IMR-90 (cell line): Measurements from ENCODE around the gene OR14I1. TPM values are rescaled to one million over a fixed set of nuclear protein-coding genes. Genes with fewer than 3 reads are reported as not detected.

ENCODE experiments used
- ATAC-seq: fragments of 200-7000 bp; cut with Tn5 transposase; 2 replicates; pipeline ENCODE4 v1.9.1; 2020; ENCODE audit warnings: low read depth, mild to moderate bottlenecking, moderate library complexity
- BruUV-seq: library from RNA; stranded (reverse); fragments of 400-500 nt; replicated peaks from 2 replicates; lab custom pipeline; 2021; lab: Mats Ljungman, UMichigan
- CTCF ChIA-PET: fragments of 300-600 bp; formaldehyde crosslinking; extraction: SDS; loops from one replicate; lab custom pipeline; 2021; ENCODE audit warnings: antibody characterized with exemption; lab: Yijun Ruan, JAX
- POLR2A ChIA-PET: fragments of 300-600 bp; sonication (Branson Sonifier 250); formaldehyde crosslinking; loops from one replicate; lab custom pipeline; 2022; ENCODE audit warnings: antibody characterized with exemption; ENCODE audit not compliant: unreplicated experiment; lab: Charles Lee
- DNase-seq: peaks from one replicate; pipeline ENCODE4 v3.0.0; 2013
- H2AFZ ChIP-seq: replicated peaks from 2 replicates; pipeline ENCODE3; 2013; ENCODE audit warnings: low read length, mild to moderate bottlenecking; ENCODE audit not compliant: poor library complexity
- H2AK5ac ChIP-seq: 2 replicates; pipeline ENCODE4 v1.6.1; 2013; ENCODE audit warnings: low read depth, low read length, inconsistent platforms
- H2AK9ac ChIP-seq: replicated peaks from 2 replicates; pipeline ENCODE3; 2013; ENCODE audit warnings: mild to moderate bottlenecking, low read depth, low read length, moderate library complexity; ENCODE audit not compliant: poor library complexity
- H2BK120ac ChIP-seq: 2 replicates; pipeline ENCODE4 v1.6.1; 2013; ENCODE audit warnings: low read depth, low read length, inconsistent platforms
- H2BK15ac ChIP-seq: 3 replicates; pipeline ENCODE4 v1.6.1; 2013; ENCODE audit warnings: low read depth, low read length, inconsistent platforms
- H2BK20ac ChIP-seq: 2 replicates; pipeline ENCODE4 v1.6.1; 2013; ENCODE audit warnings: low read depth, mild to moderate bottlenecking, inconsistent platforms, low read length, moderate library complexity
- H2BK5ac ChIP-seq: 2 replicates; pipeline ENCODE4 v1.6.1; 2013; ENCODE audit warnings: mild to moderate bottlenecking, low read depth, low read length, inconsistent platforms; ENCODE audit not compliant: poor library complexity, severe bottlenecking
- H3K14ac ChIP-seq: replicated peaks from 2 replicates; pipeline ENCODE4 v1.6.1; 2013; ENCODE audit warnings: low read depth, low read length, inconsistent platforms
- H3K18ac ChIP-seq: 2 replicates; pipeline ENCODE4 v1.6.1; 2013; ENCODE audit warnings: low read depth, low read length, control low read depth
- H3K23ac ChIP-seq: 2 replicates; pipeline ENCODE4 v1.6.1; 2013; ENCODE audit warnings: low read depth, low read length, inconsistent platforms
- H3K27ac ChIP-seq: 2 replicates; pipeline ENCODE4 v1.5.1; 2013; ENCODE audit warnings: mild to moderate bottlenecking, control low read depth, low read length; ENCODE audit not compliant: insufficient read depth
- H3K27me3 ChIP-seq: 2 replicates; pipeline ENCODE4 v1.6.1; 2013; ENCODE audit warnings: low read length; ENCODE audit not compliant: control insufficient read depth, insufficient read depth
- H3K36me3 ChIP-seq: 2 replicates; pipeline ENCODE4 v1.6.1; 2013; ENCODE audit warnings: low read length, mixed read lengths; ENCODE audit not compliant: control insufficient read depth, insufficient read depth
- H3K4ac ChIP-seq: 2 replicates; pipeline ENCODE4 v1.6.1; 2013; ENCODE audit warnings: low read depth, low read length, inconsistent platforms
- H3K4me1 ChIP-seq: 2 replicates; pipeline ENCODE4 v1.6.1; 2013; ENCODE audit warnings: low read length, mixed read lengths; ENCODE audit not compliant: control insufficient read depth, insufficient read depth
- H3K4me2 ChIP-seq: 2 replicates; pipeline ENCODE4 v1.6.1; 2013; ENCODE audit warnings: low read depth, mild to moderate bottlenecking, control low read depth, low read length, moderate library complexity
- H3K4me3 ChIP-seq: 2 replicates; pipeline ENCODE4 v1.5.1; 2013; ENCODE audit warnings: low read depth, mild to moderate bottlenecking, control low read depth, low read length, moderate library complexity; ENCODE audit not compliant: insufficient read depth
- H3K56ac ChIP-seq: 2 replicates; pipeline ENCODE4 v1.6.1; 2013; ENCODE audit warnings: low read length, inconsistent platforms; ENCODE audit not compliant: insufficient read depth; ENCODE audit errors: extremely low read depth
- H3K79me1 ChIP-seq, 2 experiments: 2 replicates each; pipeline ENCODE4 v1.6.1; 2013; ENCODE audit warnings: low read length in 2 of 2, inconsistent platforms in 1 of 2, low read depth in 1 of 2
- H3K9ac ChIP-seq: 2 replicates; pipeline ENCODE4 v1.6.1; 2013; ENCODE audit warnings: low read depth, low read length, control low read depth
- H3K9me1 ChIP-seq: 2 replicates; pipeline ENCODE4 v1.6.1; 2013; ENCODE audit warnings: low read length, inconsistent platforms; ENCODE audit not compliant: insufficient read depth
- H3K9me3 ChIP-seq: 2 replicates; pipeline ENCODE4 v1.6.1; 2013; ENCODE audit warnings: low read length; ENCODE audit not compliant: control insufficient read depth, insufficient read depth
- H4K20me1 ChIP-seq: 2 replicates; pipeline ENCODE4 v1.6.1; 2013; ENCODE audit warnings: low read length, inconsistent platforms; ENCODE audit not compliant: insufficient read depth
- H4K5ac ChIP-seq: 2 replicates; pipeline ENCODE4 v1.6.1; 2013; ENCODE audit warnings: mild to moderate bottlenecking, low read depth, low read length, control low read depth
- H4K8ac ChIP-seq, 2 experiments: 2 replicates each; pipeline ENCODE4 v1.6.1; 2013; ENCODE audit warnings: low read depth in 2 of 2, low read length in 2 of 2, control low read depth in 1 of 2, inconsistent platforms in 1 of 2
- H4K91ac ChIP-seq: 2 replicates; pipeline ENCODE4 v1.6.1; 2013; ENCODE audit warnings: low read depth, low read length, inconsistent platforms; ENCODE audit not compliant: insufficient read depth
- MAFK ChIP-seq: IDR thresholded peaks from 2 replicates; pipeline ENCODE4 v1.6.1; 2012; ENCODE audit warnings: low read depth, low read length, improper control_type of control experiment
- RFX5 ChIP-seq: IDR thresholded peaks from 2 replicates; pipeline ENCODE4 v1.8.0; 2012; ENCODE audit warnings: low read depth, mild to moderate bottlenecking, low read length, moderate library complexity
- WGBS, 2 experiments: methylation state at CpG; one replicate each; pipeline versions ENCODE4 v1.1.5 to v1.1.7; 2013; ENCODE audit warnings: missing lambda C conversion rate in 2 of 2; ENCODE audit not compliant: insufficient read length in 1 of 2; ENCODE audit errors: extremely low coverage in 2 of 2; 5-methylcytosine and 5-hydroxymethylcytosine counted together
- dilution Hi-C: fragments of 300-500 bp; cut with HindIII; formaldehyde crosslinking; loops from one replicate; pipeline ENCODE4 v1.14.3; 2018; ENCODE audit warnings: low sequenced_read_pairs; ENCODE audit not compliant: unreplicated experiment
- in situ Hi-C: fragments of 300-500 bp; cut with MboI; formaldehyde crosslinking; loops from 3 replicates; pipeline ENCODE4 v1.14.3; 2019; ENCODE audit warnings: low sequenced_read_pairs, inconsistent platforms, mixed read lengths
- intact Hi-C: fragments of 100-400 bp; cut with micrococcal nuclease; formaldehyde crosslinking; loops from 2 replicates; pipeline ENCODE4 v1.10.0; 2022
- polyA plus RNA-seq, 3 experiments: library from polyadenylated mRNA; depleted of rRNA; stranded (reverse); fragments of >200 nt; gene quantifications; 2 replicates each; pipeline ENCODE4 v1.2.3, GENCODE V29; 2012; ENCODE audit warnings: low replicate concordance in 1 of 3
- total RNA-seq: library from RNA; depleted of rRNA; stranded (reverse); fragments of >200 nt; gene quantifications from 2 replicates; pipeline ENCODE4 v1.2.3, GENCODE V29; 2012

OR14I1 gene
- total and polyA plus RNA-seq, 2 of the 4 experiments (the other 2 are of a cell fraction) = not detected

DNA sequence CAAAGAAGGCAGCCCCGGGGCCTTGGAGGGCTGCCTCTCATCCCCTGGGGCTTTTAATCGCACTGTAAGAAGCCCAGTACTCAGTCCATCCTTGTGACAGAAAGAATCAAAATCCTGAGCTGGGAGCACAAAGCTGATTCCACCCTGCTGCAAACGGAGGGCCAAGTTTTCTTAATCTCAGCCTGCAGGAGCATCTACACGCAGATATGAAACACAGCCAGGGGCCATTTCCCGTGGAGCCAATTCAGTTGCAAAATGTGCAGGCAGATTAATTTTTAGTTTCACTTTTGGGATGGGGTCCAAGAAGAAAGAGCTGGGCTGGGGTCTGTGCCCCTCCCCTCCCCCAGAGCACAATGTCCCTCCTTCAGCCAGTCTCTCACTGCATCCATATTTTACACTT is 48.6 kb upstream of the OR14I1 start:
- H2BK120ac ChIP-seq = no peak overlapping the region
- H3K79me1 ChIP-seq = no peaks in the 10 kb centered on the region
- no peak for DNase-seq
- no peak overlapping the region for H3K18ac ChIP-seq
- H3K27ac ChIP-seq = no peak overlapping the region
- H2BK20ac ChIP-seq = no peak overlapping the region
- ChIA-PET CTCF (no interaction called here), POLR2A (no interaction called here)
- no peak overlapping the region for H2AFZ ChIP-seq
- TF ChIP-seq MAFK = no peak
- no peak for TF ChIP-seq RFX5
- no peak overlapping the region for H3K56ac ChIP-seq
- no peak overlapping the region for H2BK15ac ChIP-seq
- H4K91ac ChIP-seq = no peak overlapping the region
- WGBS, 2 experiments = 10% methylated on average over 2 of the region's 5 CpGs; no CpG with 5 or more reads in 1 of the 2 experiments
- no TSS peak for BruUV-seq
- H3K4me2 ChIP-seq = no peak overlapping the region
- no peak overlapping the region for H3K23ac ChIP-seq
- H3K4ac ChIP-seq = no peak overlapping the region
- no peaks in the 10 kb centered on the region for H3K36me3 ChIP-seq
- H3K9me3 ChIP-seq = peaks cover 35% of the 10 kb centered on the region
- no peaks in the 10 kb centered on the region for H4K20me1 ChIP-seq
- ATAC-seq = no peak
- H2AK9ac ChIP-seq = no peak overlapping the region
- H3K9ac ChIP-seq = no peak overlapping the region
- no peaks in the 10 kb centered on the region for H3K4me1 ChIP-seq
- no peak overlapping the region for H3K14ac ChIP-seq
- H2AK5ac ChIP-seq = no peak overlapping the region
- H2BK5ac ChIP-seq = no peak overlapping the region
- in situ Hi-C loops = no loop called here
- no peak overlapping the region for H4K8ac ChIP-seq
- no peak overlapping the region for H3K4me3 ChIP-seq
- no peaks in the 10 kb centered on the region for H3K27me3 ChIP-seq
- H4K5ac ChIP-seq = no peak overlapping the region
- dilution Hi-C loops = no loop called here
- no peaks in the 10 kb centered on the region for H3K9me1 ChIP-seq
- intact Hi-C loops = no loop called here
